Neuronal stem cell (in vitro differentiated cells): ENCODE data around the gene LPCAT4.
"Not testable (repeated sequence)": the region's sequence is repeated elsewhere in the genome, so short reads cannot be mapped to it uniquely, and the experiment has no call there.

ENCODE experiments used
- DNase-seq: peaks from one replicate; pipeline ENCODE4 v3.0.0-alpha.2; 2013; ENCODE audit warnings: low spot score
- H2AFZ ChIP-seq: one replicate; pipeline ENCODE4 v1.6.1; 2013; ENCODE audit warnings: mild to moderate bottlenecking, low read length, inconsistent platforms
- H2AK5ac ChIP-seq: 2 replicates; pipeline ENCODE4 v1.6.1; 2013; ENCODE audit warnings: low read depth, mild to moderate bottlenecking, inconsistent platforms, low read length, moderate library complexity, mixed read lengths
- H2BK120ac ChIP-seq: 2 replicates; pipeline ENCODE4 v1.6.1; 2013; ENCODE audit warnings: low read depth, mild to moderate bottlenecking, inconsistent platforms, low read length, moderate library complexity, mixed read lengths
- H2BK12ac ChIP-seq: one replicate; pipeline ENCODE4 v1.6.1; 2013; ENCODE audit warnings: low read length, inconsistent platforms
- H2BK15ac ChIP-seq: 2 replicates; pipeline ENCODE4 v1.6.1; 2013; ENCODE audit warnings: mild to moderate bottlenecking, low read length, inconsistent platforms, mixed read lengths
- H2BK5ac ChIP-seq: one replicate; pipeline ENCODE4 v1.6.1; 2013; ENCODE audit warnings: inconsistent platforms, mild to moderate bottlenecking, low read length, moderate library complexity
- H3K14ac ChIP-seq: one replicate; pipeline ENCODE4 v1.6.1; 2013; ENCODE audit warnings: low read length, inconsistent platforms
- H3K18ac ChIP-seq: 2 replicates; pipeline ENCODE4 v1.6.1; 2013; ENCODE audit warnings: low read length, inconsistent platforms
- H3K23ac ChIP-seq: 2 replicates; pipeline ENCODE4 v1.6.1; 2013; ENCODE audit warnings: low read depth, mild to moderate bottlenecking, mixed read lengths, low read length, inconsistent platforms; ENCODE audit not compliant: poor library complexity
- H3K27ac ChIP-seq: replicated peaks from 3 replicates; pipeline ENCODE4 v1.5.1; 2013; ENCODE audit warnings: low read length, inconsistent platforms
- H3K27me3 ChIP-seq, 3 experiments: 2 replicates each; pipeline ENCODE4 v1.6.1; 2013; ENCODE audit warnings: low read length in 3 of 3, mild to moderate bottlenecking in 2 of 3, inconsistent platforms in 1 of 3, low read depth in 1 of 3, mixed read lengths in 1 of 3, moderate library complexity in 1 of 3; ENCODE audit not compliant: control insufficient read depth in 3 of 3, insufficient read depth in 3 of 3
- H3K36me3 ChIP-seq, 2 donors: replicated peaks in 1 of 2; 2 replicates each; pipeline ENCODE4 v1.6.1; 2013; ENCODE audit warnings: low read length in 2 of 2; ENCODE audit not compliant: control insufficient read depth in 2 of 2, insufficient read depth in 2 of 2
- H3K4ac ChIP-seq: 2 replicates; pipeline ENCODE4 v1.6.1; 2013; ENCODE audit warnings: inconsistent platforms, mild to moderate bottlenecking, low read length, moderate library complexity
- H3K4me1 ChIP-seq, 2 donors: 1 replicate in 1 of 2; 2 replicates in 1 of 2; pipeline ENCODE4 v1.6.1; 2013; ENCODE audit warnings: low read length in 2 of 2, low read depth in 1 of 2; ENCODE audit not compliant: control insufficient read depth in 2 of 2, insufficient read depth in 1 of 2
- H3K4me2 ChIP-seq: one replicate; pipeline ENCODE4 v1.6.1; 2013; ENCODE audit warnings: mild to moderate bottlenecking, low read length, inconsistent platforms; ENCODE audit not compliant: insufficient read depth, poor library complexity, severe bottlenecking
- H3K4me3 ChIP-seq, 2 donors: 2 replicates each; pipeline ENCODE4 v1.5.1; 2013; ENCODE audit warnings: low read length in 2 of 2, mild to moderate bottlenecking in 2 of 2, inconsistent platforms in 1 of 2, moderate library complexity in 1 of 2
- H3K79me1 ChIP-seq: one replicate; pipeline ENCODE4 v1.6.1; 2013; ENCODE audit warnings: low read depth, mild to moderate bottlenecking, inconsistent platforms, low read length, moderate library complexity
- H3K9ac ChIP-seq: one replicate; pipeline ENCODE4 v1.6.1; 2013; ENCODE audit warnings: mild to moderate bottlenecking, low read depth, low read length, inconsistent platforms; ENCODE audit not compliant: poor library complexity
- H3K9me3 ChIP-seq, 2 donors: replicated peaks in 1 of 2; 2 replicates each; pipeline versions ENCODE3 to v1.6.1; 2013; ENCODE audit warnings: low read length in 2 of 2, mild to moderate bottlenecking in 2 of 2, inconsistent platforms in 1 of 2, low read depth in 1 of 2, mixed read lengths in 1 of 2, moderate library complexity in 1 of 2; ENCODE audit not compliant: control insufficient read depth in 2 of 2, insufficient read depth in 1 of 2
- H4K8ac ChIP-seq: one replicate; pipeline ENCODE4 v1.6.1; 2013; ENCODE audit warnings: low read depth, mild to moderate bottlenecking, inconsistent platforms, low read length, moderate library complexity
- H4K91ac ChIP-seq: one replicate; pipeline ENCODE4 v1.6.1; 2013; ENCODE audit warnings: low read length, low read depth, mild to moderate bottlenecking, inconsistent platforms; ENCODE audit not compliant: poor library complexity
- WGBS, 2 donors: extraction: QIAGEN DNeasy Blood & Tissue Kit; methylation state at CpG; one replicate each; pipeline ENCODE4 v1.1.7; 2013; ENCODE audit warnings: missing lambda C conversion rate in 2 of 2, mixed read lengths in 1 of 2; ENCODE audit not compliant: insufficient read length in 2 of 2, insufficient replicate concordance in 1 of 2; ENCODE audit errors: extremely low coverage in 2 of 2; 5-methylcytosine and 5-hydroxymethylcytosine counted together

The LPCAT4 gene

GRCh38 chr15:34355241-34355640 is 11.8 kb downstream of the LPCAT4 start:
- Histone ChIP-seq H3K4ac (no peak overlapping the region), H3K36me3 (peaks cover 34 to 43% of the 10 kb centered on the region in 2 donors), H3K14ac (no peak overlapping the region), H4K91ac (no peak overlapping the region), H2BK5ac (no peak overlapping the region), H2AFZ (no peak overlapping the region), H2BK120ac (no peak overlapping the region), H3K9me3 (no peaks in the 10 kb centered on the region), H3K27me3 (no peaks in the 10 kb centered on the region), H2BK15ac (no peak overlapping the region), H3K18ac (no peak overlapping the region), H3K4me3 (no peak overlapping the region), H3K79me1 (no peaks in the 10 kb centered on the region), H2AK5ac (no peak overlapping the region), H3K9ac (no peak overlapping the region), H4K8ac (no peak overlapping the region), H3K4me1 (no peaks in the 10 kb centered on the region), H3K27ac (no peak overlapping the region), H2BK12ac (no peak overlapping the region), H3K23ac (no peak overlapping the region), H3K4me2 (no peak overlapping the region)
- no CpG with 5 or more reads among the region's 9 CpGs for WGBS, 2 donors
- no peak for DNase-seq

GRCh38 chr15:34354286-34354685 is 12.7 kb downstream of the LPCAT4 start:
- WGBS, 2 donors = no CpG with 5 or more reads among the region's 7 CpGs
- Histone ChIP-seq H2BK5ac (no peak overlapping the region), H3K23ac (no peak overlapping the region)

GRCh38 chr15:34353627-34354026 is 13.4 kb downstream of the LPCAT4 start:
- no peaks in the 10 kb centered on the region for H3K9me3 ChIP-seq
- no peak overlapping the region for H3K4me2 ChIP-seq
- no peaks in the 10 kb centered on the region for H3K79me1 ChIP-seq
- no peak overlapping the region for H3K23ac ChIP-seq
- H3K14ac ChIP-seq = no peak overlapping the region
- no peak overlapping the region for H2AK5ac ChIP-seq
- no peak overlapping the region for H3K4ac ChIP-seq
- no peak overlapping the region for H4K8ac ChIP-seq
- no peak overlapping the region for H3K18ac ChIP-seq
- peaks cover 25 to 28% of the 10 kb centered on the region in 2 donors for H3K36me3 ChIP-seq
- H3K27me3 ChIP-seq = no peaks in the 10 kb centered on the region
- no peak overlapping the region for H3K9ac ChIP-seq
- no peak overlapping the region for H3K4me3 ChIP-seq
- no peaks in the 10 kb centered on the region for H3K4me1 ChIP-seq
- no peak overlapping the region for H2BK5ac ChIP-seq
- no peak overlapping the region for H2BK120ac ChIP-seq
- H2AFZ ChIP-seq = no peak overlapping the region
- H2BK12ac ChIP-seq = no peak overlapping the region
- H4K91ac ChIP-seq = no peak overlapping the region
- no peak for DNase-seq
- no peak overlapping the region for H2BK15ac ChIP-seq
- no CpG with 5 or more reads among the region's 2 CpGs for WGBS, 2 donors
- no peak overlapping the region for H3K27ac ChIP-seq

More at GRCh38 chr15:34354286-34354685, 12.7 kb downstream of the LPCAT4 start:
- no peak overlapping the region for H2BK12ac ChIP-seq
- no peaks in the 10 kb centered on the region for H3K79me1 ChIP-seq
- H3K27me3 ChIP-seq = no peaks in the 10 kb centered on the region
- no peak overlapping the region for H3K4ac ChIP-seq
- H3K4me2 ChIP-seq = no peak overlapping the region
- H3K4me1 ChIP-seq = no peaks in the 10 kb centered on the region
- no peak overlapping the region for H2AFZ ChIP-seq
- H2BK15ac ChIP-seq = no peak overlapping the region
- peaks cover 29 to 34% of the 10 kb centered on the region in 2 donors for H3K36me3 ChIP-seq
- H3K9me3 ChIP-seq = no peaks in the 10 kb centered on the region
- no peak overlapping the region for H4K91ac ChIP-seq
- no peak overlapping the region for H2AK5ac ChIP-seq
- no peak overlapping the region for H3K4me3 ChIP-seq
- DNase-seq = no peak
- no peak overlapping the region for H4K8ac ChIP-seq
- H3K18ac ChIP-seq = no peak overlapping the region
- H3K27ac ChIP-seq = no peak overlapping the region
- no peak overlapping the region for H3K9ac ChIP-seq
- H2BK120ac ChIP-seq = no peak overlapping the region
- H3K14ac ChIP-seq = no peak overlapping the region

- H3K4me2 ChIP-seq, H2BK5ac ChIP-seq, H3K27me3 ChIP-seq, H2BK12ac ChIP-seq, H2BK120ac ChIP-seq, H3K4me1 ChIP-seq, H3K18ac ChIP-seq, H3K9ac ChIP-seq, DNase-seq, H3K27ac ChIP-seq, H3K14ac ChIP-seq, H2BK15ac ChIP-seq, H4K8ac ChIP-seq, H3K4me3 ChIP-seq, H4K91ac ChIP-seq, H3K79me1 ChIP-seq, H3K9me3 ChIP-seq, H2AFZ ChIP-seq, H3K4ac ChIP-seq, H2AK5ac ChIP-seq, H3K23ac ChIP-seq: not testable (repeated sequence)
- WGBS, 2 donors = no CpG with 5 or more reads among the region's 12 CpGs
- H3K36me3 ChIP-seq = peaks cover 22 to 23% of the 10 kb centered on the region in 2 donors
Observed at GRCh38 chr15:34352996-34353395, 14.0 kb downstream of the LPCAT4 start.
